HepG2 (cell line): ENCODE results near the gene KDM1B.

Experiments
- AFF4 ChIP-seq: sonication (generic); formaldehyde crosslinking; IDR thresholded peaks from 2 replicates; pipeline ENCODE4 v1.4.0; 2020; ENCODE audit warnings: missing genetic modification reagents
- ATF3 ChIP-seq: sonication (generic); formaldehyde crosslinking; IDR thresholded peaks from 2 replicates; pipeline ENCODE4 v1.4.0; 2020; ENCODE audit warnings: missing genetic modification reagents
- CTCF ChIP-seq: sonication (generic); formaldehyde crosslinking; IDR thresholded peaks from 2 replicates; pipeline ENCODE4 v1.5.0; 2020; ENCODE audit warnings: mild to moderate bottlenecking, missing genetic modification reagents, moderate library complexity
- ESRRA ChIP-seq: sonication (generic); formaldehyde crosslinking; IDR thresholded peaks from 2 replicates; pipeline ENCODE4 v1.5.1; 2020; ENCODE audit warnings: mild to moderate bottlenecking, low read depth, missing genetic modification reagents
- FUBP1 ChIP-seq: sonication (generic); formaldehyde crosslinking; IDR thresholded peaks from 2 replicates; pipeline ENCODE4 v1.5.1; 2020; ENCODE audit warnings: missing genetic modification reagents, mild to moderate bottlenecking, borderline replicate concordance
- GRHL1 ChIP-seq: sonication (generic); formaldehyde crosslinking; conservative IDR thresholded peaks from 2 replicates; pipeline ENCODE4 v1.8.0; 2022; ENCODE audit warnings: missing genetic modification reagents
- HNF4G ChIP-seq, 2 experiments: sonication (generic) in 1 of 2; formaldehyde crosslinking in 1 of 2; IDR thresholded peaks; 2 replicates each; pipeline versions ENCODE4 v1.4.0 to v1.6.1; 2011 to 2020; ENCODE audit warnings: borderline replicate concordance in 2 of 2, low read depth in 2 of 2, mild to moderate bottlenecking in 2 of 2, low read length in 1 of 2, missing genetic modification reagents in 1 of 2, moderate library complexity in 1 of 2
- POLR2A ChIP-seq, 2 experiments: IDR thresholded peaks; 2 replicates each; pipeline ENCODE4 v1.6.1; 2011; ENCODE audit warnings: low read depth in 2 of 2, low read length in 2 of 2, mild to moderate bottlenecking in 1 of 2, moderate library complexity in 1 of 2; ENCODE audit not compliant: insufficient read depth in 1 of 2
- POLR2AphosphoS2 ChIP-seq: IDR thresholded peaks from 2 replicates; pipeline ENCODE4 v1.6.1; 2011; ENCODE audit warnings: low read depth, low read length, improper control_type of control experiment
- SRSF9 ChIP-seq: fragments of 200-400 bp; formaldehyde crosslinking; IDR thresholded peaks from 2 replicates; pipeline ENCODE4 v1.6.1; 2018; ENCODE audit warnings: borderline replicate concordance, mild to moderate bottlenecking, low read depth, low read length; ENCODE audit not compliant: insufficient read depth, poor library complexity, severe bottlenecking
- TAF15 ChIP-seq: fragments of 200-400 bp; formaldehyde crosslinking; IDR thresholded peaks from one replicate; pipeline ENCODE4 v1.6.1; 2018; ENCODE audit warnings: mild to moderate bottlenecking, low read depth, low read length; ENCODE audit not compliant: poor library complexity, severe bottlenecking
- TCF7L2 ChIP-seq: IDR thresholded peaks from 2 replicates; pipeline ENCODE4 v1.6.1; 2011; ENCODE audit warnings: mild to moderate bottlenecking, low read depth, low read length, moderate library complexity
- ZBTB34 ChIP-seq: sonication (generic); formaldehyde crosslinking; IDR thresholded peaks from 2 replicates; pipeline ENCODE4 v1.8.0; 2022; ENCODE audit warnings: mild to moderate bottlenecking, missing genetic modification reagents
- ZNF292 ChIP-seq: sonication (generic); formaldehyde crosslinking; IDR thresholded peaks from 2 replicates; pipeline ENCODE4 v1.8.1; 2022; ENCODE audit warnings: mild to moderate bottlenecking, low read depth, missing genetic modification reagents, borderline replicate concordance

- TF ChIP-seq FUBP1 = no peak
- no peak for TF ChIP-seq ATF3 (CRISPR knock-in tag)
- TF ChIP-seq ZBTB34 (CRISPR knock-in tag) = no peak
- TF ChIP-seq ESRRA (CRISPR knock-in tag) = no peak
- TF ChIP-seq HNF4G (IDR thresholded peaks at IDR 0.05; ENCODE audit: borderline replicate concordance, low read depth, low read length) = no peak
- TF ChIP-seq HNF4G (CRISPR knock-in tag; IDR thresholded peaks at IDR 0.05; ENCODE audit: borderline replicate concordance, low read depth) = no peak
- no peak for TF ChIP-seq CTCF (CRISPR knock-in tag)
- no peak for TF ChIP-seq TAF15
- no peak for TF ChIP-seq GRHL1 (CRISPR knock-in tag)
- TF ChIP-seq ZNF292 (CRISPR knock-in tag) = no peak
- TF ChIP-seq AFF4 (CRISPR knock-in tag) = no peak
- no peak for TF ChIP-seq POLR2A (IDR thresholded peaks at IDR 0.05; ENCODE audit: insufficient read depth in 1 of 2, low read depth in 2 of 2, low read length in 2 of 2)
- no peak for TF ChIP-seq POLR2AphosphoS2
- TF ChIP-seq TCF7L2 = no peak
- no peak for TF ChIP-seq SRSF9
Observed at GRCh38 chr6:18115356-18115755, 39.9 kb upstream of the KDM1B start.
